Tibial artery (tissue), 4 donors: ENCODE data around the gene UVRAG.

ENCODE experiments used
- DNase-seq, 2 donors: peaks; one replicate each; pipeline ENCODE4 v3.0.0-alpha.2; 2019
- H3K27ac ChIP-seq, 2 donors: fragments of 200-600 bp; sonication (generic) in 1 of 2; 1 replicate in 1 of 2; 2 replicates in 1 of 2; pipeline ENCODE4 v1.5.1; 2018 to 2019; ENCODE audit warnings: mild to moderate bottlenecking in 1 of 2
- H3K27me3 ChIP-seq, 2 donors: fragments of 200-600 bp; sonication (generic) in 1 of 2; one replicate each; pipeline versions ENCODE4 v1.5.1 to v1.6.0; 2016 to 2019
- H3K36me3 ChIP-seq, 3 donors: fragments of 200-600 bp; sonication (generic) in 2 of 3; one replicate each; pipeline ENCODE4 v1.5.1; 2016 to 2019; ENCODE audit warnings: mild to moderate bottlenecking in 2 of 3
- H3K4me1 ChIP-seq, 4 donors: fragments of 200-600 bp; sonication (generic) in 2 of 4; 1 replicate in 3 of 4; 2 replicates in 1 of 4; pipeline ENCODE4 v1.5.1; 2016 to 2019
- H3K4me3 ChIP-seq, 2 donors: fragments of 200-600 bp; sonication (generic) in 1 of 2; 1 replicate in 1 of 2; 2 replicates in 1 of 2; pipeline ENCODE4 v1.5.1; 2018 to 2019; ENCODE audit warnings: mild to moderate bottlenecking in 2 of 2
- H3K9me3 ChIP-seq, 3 donors: fragments of 200-600 bp; sonication (generic) in 1 of 3; one replicate each; pipeline ENCODE4 v1.5.1; 2016 to 2019
- CTCF ChIP-seq, 2 experiments: fragments of 200-600 bp in 1 of 2; fragments of 450-650 bp in 1 of 2; IDR thresholded peaks; one replicate each; pipeline ENCODE4 v1.5.1; 2017 to 2019; ENCODE audit warnings: antibody characterized with exemption in 2 of 2, mild to moderate bottlenecking in 1 of 2, moderate library complexity in 1 of 2
- intact Hi-C: fragments of 100-400 bp; cut with DNase I; formaldehyde crosslinking; loops from one replicate; pipeline ENCODE4 v1.15.0; 2023; ENCODE audit warnings: low total_unique reads

UVRAG gene

GRCh38 chr11:75781296-75781695, 33.7 kb upstream of the UVRAG start:
- no peaks in the 10 kb centered on the region for H3K4me1 ChIP-seq
- intact Hi-C loops = loop anchor here (10.0 kb wide), 1 partner anchor 66 kb away; the partner anchor contains the start of gene MOGAT2
- no peak for DNase-seq
- TF ChIP-seq CTCF (IDR thresholded peaks at IDR 0.05) = no peak
- no peak overlapping the region for H3K4me3 ChIP-seq
- no peaks in the 10 kb centered on the region for H3K9me3 ChIP-seq
- no peak overlapping the region for H3K27ac ChIP-seq
- peaks cover 0 to 4% (median 0%) of the 10 kb centered on the region in 3 donors for H3K36me3 ChIP-seq
- no peaks in the 10 kb centered on the region for H3K27me3 ChIP-seq

- H3K27me3 ChIP-seq = no peaks in the 10 kb centered on the region
- H3K36me3 ChIP-seq = peaks cover 0 to 4% (median 0%) of the 10 kb centered on the region in 3 donors
- no peak overlapping the region for H3K4me3 ChIP-seq
- H3K27ac ChIP-seq = no peak overlapping the region
- intact Hi-C loops = loop anchor here (10.0 kb wide), 1 partner anchor 67 kb away; the partner anchor contains the start of gene MOGAT2
- H3K4me1 ChIP-seq = no peaks in the 10 kb centered on the region
- TF ChIP-seq CTCF (IDR thresholded peaks at IDR 0.05) = no peak
- DNase-seq = no peak
- H3K9me3 ChIP-seq = no peaks in the 10 kb centered on the region
These were observed 33.2 kb upstream of the UVRAG start for GRCh38 chr11:75781831-75782230.

- Histone ChIP-seq H3K4me3 (no peak overlapping the region), H3K27me3 (no peaks in the 10 kb centered on the region), H3K36me3 (peaks cover 0 to 4% (median 0%) of the 10 kb centered on the region in 3 donors), H3K9me3 (no peaks in the 10 kb centered on the region), H3K27ac (no peak overlapping the region), H3K4me1 (no peaks in the 10 kb centered on the region)
- no peak for TF ChIP-seq CTCF (IDR thresholded peaks at IDR 0.05)
- DNase-seq = no peak
- intact Hi-C loops = loop anchor here (10.0 kb wide), 1 partner anchor 68 kb away; the partner anchor contains the start of gene MOGAT2
These were observed 32.3 kb upstream of the UVRAG start for GRCh38 chr11:75782540-75783263.

- peaks cover 0 to 4% (median 0%) of the 10 kb centered on the region in 3 donors for H3K36me3 ChIP-seq
- no peak for TF ChIP-seq CTCF (IDR thresholded peaks at IDR 0.05)
- no peak overlapping the region for H3K4me3 ChIP-seq
- H3K4me1 ChIP-seq = no peaks in the 10 kb centered on the region
- H3K27me3 ChIP-seq = no peaks in the 10 kb centered on the region
- H3K9me3 ChIP-seq = no peaks in the 10 kb centered on the region
- no peak overlapping the region for H3K27ac ChIP-seq
- intact Hi-C loops = loop anchor here (10.0 kb wide), 1 partner anchor 69 kb away; the partner anchor contains the start of gene MOGAT2
- DNase-seq = no peak
These were observed 31.5 kb upstream of the UVRAG start for GRCh38 chr11:75783416-75784084.

- Histone ChIP-seq H3K27ac (no peak overlapping the region), H3K4me1 (no peaks in the 10 kb centered on the region), H3K27me3 (no peaks in the 10 kb centered on the region), H3K4me3 (no peak overlapping the region), H3K36me3 (peaks cover 0 to 4% (median 0%) of the 10 kb centered on the region in 3 donors), H3K9me3 (no peaks in the 10 kb centered on the region)
- intact Hi-C loops = loop anchor here (10.0 kb wide), 1 partner anchor 69 kb away; the partner anchor contains the start of gene MOGAT2
- TF ChIP-seq CTCF (IDR thresholded peaks at IDR 0.05) = no peak
- no peak for DNase-seq
These were observed 30.9 kb upstream of the UVRAG start for GRCh38 chr11:75784085-75784478.
